Gastrocnemius medialis (tissue), 4 donors: ENCODE results near the gene DOCK4. TPM values are rescaled to one million over a fixed set of nuclear protein-coding genes. Genes with fewer than 3 reads are reported as not detected.

Experiments
- ATAC-seq, 2 donors: fragments of 150-250 bp; one replicate each; pipeline ENCODE4 v1.9.1; 2016
- DNase-seq, 2 donors: peaks; one replicate each; pipeline ENCODE4 v3.0.0-alpha.2; 2019
- H3K27ac ChIP-seq, 4 donors: fragments of 200-600 bp; sonication (generic); 1 replicate in 1 of 4; 2 replicates in 3 of 4; pipeline ENCODE4 v1.5.1; 2016 to 2018; ENCODE audit warnings: mild to moderate bottlenecking in 2 of 4, moderate library complexity in 1 of 4
- H3K27me3 ChIP-seq, 3 donors: fragments of 200-600 bp; sonication (generic) in 2 of 3; 1 replicate in 1 of 3; 2 replicates in 2 of 3; pipeline versions ENCODE4 v1.5.1 to v1.6.0; 2016 to 2019; ENCODE audit warnings: mild to moderate bottlenecking in 1 of 3, moderate library complexity in 1 of 3
- H3K36me3 ChIP-seq, 2 donors: fragments of 200-600 bp; sonication (generic) in 1 of 2; one replicate each; pipeline ENCODE4 v1.5.1; 2017 to 2018
- H3K4me1 ChIP-seq, 2 donors: fragments of 200-600 bp; sonication (generic) in 1 of 2; one replicate each; pipeline ENCODE4 v1.5.1; 2016 to 2017; ENCODE audit warnings: mild to moderate bottlenecking in 2 of 2
- H3K4me3 ChIP-seq, 4 donors: fragments of 200-600 bp; sonication (generic) in 3 of 4; 1 replicate in 1 of 4; 2 replicates in 3 of 4; pipeline ENCODE4 v1.5.1; 2016 to 2019; ENCODE audit warnings: mild to moderate bottlenecking in 2 of 4
- H3K9me3 ChIP-seq, 3 donors: fragments of 200-600 bp; sonication (generic) in 2 of 3; 1 replicate in 1 of 3; 2 replicates in 2 of 3; pipeline ENCODE4 v1.5.1; 2016 to 2019
- POLR2A ChIP-seq, 2 donors: fragments of 450-650 bp; IDR thresholded peaks; one replicate each; pipeline ENCODE4 v1.6.1; 2017; ENCODE audit warnings: antibody characterized with exemption in 2 of 2, mild to moderate bottlenecking in 2 of 2, moderate library complexity in 2 of 2
- in situ Hi-C, 4 donors: fragments of 200-750 bp; cut with MboI; loops; one replicate each; pipeline versions ENCODE4 v1.15.0 to v1.8.0; 2017; ENCODE audit warnings: low sequenced_read_pairs in 4 of 4
- intact Hi-C: fragments of 100-400 bp; cut with DNase I; formaldehyde crosslinking; loops from one replicate; pipeline ENCODE4 v1.15.1; 2023; ENCODE audit warnings: low total_unique reads
- total RNA-seq, 4 donors: library from RNA; depleted of rRNA; stranded (reverse); fragments of >200 nt; gene quantifications; one replicate each; pipeline versions ENCODE4 v1.1.0 to v1.2.3, GENCODE V29; 2016
- TF ChIP-seq, protein P1 (sequence below), 5 experiments: fragments of 450-650 bp in 3 of 5; fragments of 200-600 bp in 2 of 5; sonication (generic) in 2 of 5; IDR thresholded peaks in 4 of 5; conservative IDR thresholded peaks in 1 of 5; 1 replicate in 4 of 5; 2 replicates in 1 of 5; pipeline ENCODE4 v1.5.1; 2016 to 2019; ENCODE audit warnings: antibody characterized with exemption in 5 of 5, mild to moderate bottlenecking in 3 of 5, moderate library complexity in 3 of 5

The DOCK4 gene
- total RNA-seq, 4 donors from 2014 or later = 8.7 to 12.0 (median 10.2) TPM

GRCh38 chr7:112073530-112073929 lies 132.7 kb downstream of the DOCK4 start:
- Histone ChIP-seq H3K4me3 (no peak overlapping the region), H3K36me3 (no peaks in the 10 kb centered on the region), H3K4me1 (peaks cover 9 to 16% of the 10 kb centered on the region in 2 donors), H3K27ac (no peak overlapping the region), H3K9me3 (no peaks in the 10 kb centered on the region), H3K27me3 (no peaks in the 10 kb centered on the region)
- in situ Hi-C loops (no loop called here), intact Hi-C loops (no loop called here)
- ATAC-seq (no peak), DNase-seq (no peak)
- no peak for TF ChIP-seq POLR2A (IDR thresholded peaks at IDR 0.05)
- TF ChIP-seq, protein P1, sequence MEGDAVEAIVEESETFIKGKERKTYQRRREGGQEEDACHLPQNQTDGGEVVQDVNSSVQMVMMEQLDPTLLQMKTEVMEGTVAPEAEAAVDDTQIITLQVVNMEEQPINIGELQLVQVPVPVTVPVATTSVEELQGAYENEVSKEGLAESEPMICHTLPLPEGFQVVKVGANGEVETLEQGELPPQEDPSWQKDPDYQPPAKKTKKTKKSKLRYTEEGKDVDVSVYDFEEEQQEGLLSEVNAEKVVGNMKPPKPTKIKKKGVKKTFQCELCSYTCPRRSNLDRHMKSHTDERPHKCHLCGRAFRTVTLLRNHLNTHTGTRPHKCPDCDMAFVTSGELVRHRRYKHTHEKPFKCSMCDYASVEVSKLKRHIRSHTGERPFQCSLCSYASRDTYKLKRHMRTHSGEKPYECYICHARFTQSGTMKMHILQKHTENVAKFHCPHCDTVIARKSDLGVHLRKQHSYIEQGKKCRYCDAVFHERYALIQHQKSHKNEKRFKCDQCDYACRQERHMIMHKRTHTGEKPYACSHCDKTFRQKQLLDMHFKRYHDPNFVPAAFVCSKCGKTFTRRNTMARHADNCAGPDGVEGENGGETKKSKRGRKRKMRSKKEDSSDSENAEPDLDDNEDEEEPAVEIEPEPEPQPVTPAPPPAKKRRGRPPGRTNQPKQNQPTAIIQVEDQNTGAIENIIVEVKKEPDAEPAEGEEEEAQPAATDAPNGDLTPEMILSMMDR (IDR thresholded peaks at IDR 0.05 in 4 of 5, conservative IDR thresholded peaks at IDR 0.05 in 1 of 5) = no peak

- in situ Hi-C loops (no loop called here), intact Hi-C loops (no loop called here)
- ATAC-seq (no peak), DNase-seq (no peak)
- Histone ChIP-seq H3K27ac (no peak overlapping the region), H3K4me3 (no peak overlapping the region), H3K9me3 (no peaks in the 10 kb centered on the region), H3K36me3 (no peaks in the 10 kb centered on the region), H3K27me3 (no peaks in the 10 kb centered on the region), H3K4me1 (peaks cover 12 to 16% of the 10 kb centered on the region in 2 donors)
- no peak for TF ChIP-seq POLR2A (IDR thresholded peaks at IDR 0.05)
- TF ChIP-seq, protein P1 (IDR thresholded peaks at IDR 0.05 in 4 of 5, conservative IDR thresholded peaks at IDR 0.05 in 1 of 5) = no peak
Observed at GRCh38 chr7:112072541-112073245, 133.5 kb downstream of the DOCK4 start.

- TF ChIP-seq POLR2A (IDR thresholded peaks at IDR 0.05) = no peak
- TF ChIP-seq, protein P1 (IDR thresholded peaks at IDR 0.05 in 4 of 5, conservative IDR thresholded peaks at IDR 0.05 in 1 of 5) = no peak
- H3K9me3 ChIP-seq = no peaks in the 10 kb centered on the region
- peaks cover 14 to 16% of the 10 kb centered on the region in 2 donors for H3K4me1 ChIP-seq
- no peak for DNase-seq
- ATAC-seq = no peak
- in situ Hi-C loops (no loop called here), intact Hi-C loops (no loop called here)
- no peaks in the 10 kb centered on the region for H3K36me3 ChIP-seq
- no peak overlapping the region for H3K4me3 ChIP-seq
- H3K27me3 ChIP-seq = no peaks in the 10 kb centered on the region
- no peak overlapping the region for H3K27ac ChIP-seq
Observed at GRCh38 chr7:112071856-112072255, 134.3 kb downstream of the DOCK4 start.

DNA sequence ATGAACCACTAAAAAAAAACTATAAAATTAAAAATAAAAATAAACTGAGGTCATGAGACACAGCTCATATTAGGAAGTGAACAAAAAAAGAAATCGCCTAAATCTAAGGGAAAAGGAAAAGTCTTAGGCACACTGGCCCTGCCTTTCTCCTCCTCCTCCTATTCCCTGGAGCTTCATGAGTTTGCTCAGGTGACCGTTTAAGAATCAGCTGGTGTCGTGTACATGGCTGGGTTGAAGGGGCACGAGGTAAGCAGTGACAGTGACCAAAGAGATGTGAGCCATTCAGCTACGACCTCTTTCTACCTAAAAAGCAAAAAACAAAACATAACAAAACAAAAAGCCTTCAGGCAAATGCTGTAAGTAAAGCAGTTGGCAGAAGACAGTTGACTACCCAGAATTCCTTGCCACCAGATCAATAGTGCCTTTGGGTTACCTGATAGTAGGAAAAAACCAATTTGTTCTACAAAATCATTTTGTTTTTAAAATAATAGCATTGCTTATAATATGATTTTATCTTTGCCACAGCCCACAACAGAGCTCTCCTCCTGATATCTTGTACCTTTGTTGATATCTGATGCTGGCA lies 135.4 kb downstream of the DOCK4 start:
- Histone ChIP-seq H3K36me3 (no peaks in the 10 kb centered on the region), H3K27me3 (no peaks in the 10 kb centered on the region), H3K9me3 (no peaks in the 10 kb centered on the region), H3K4me1 (peaks cover 13 to 14% of the 10 kb centered on the region in 2 donors), H3K4me3 (no peak overlapping the region), H3K27ac (no peak overlapping the region)
- intact Hi-C loops (no loop called here), in situ Hi-C loops (no loop called here)
- no peak for ATAC-seq
- TF ChIP-seq POLR2A (IDR thresholded peaks at IDR 0.05) = no peak
- TF ChIP-seq, protein P1 (IDR thresholded peaks at IDR 0.05 in 4 of 5, conservative IDR thresholded peaks at IDR 0.05 in 1 of 5) = no peak
- no peak for DNase-seq
